Middle frontal gyrus (tissue), 1 donor: ENCODE measurements around the gene ZP3.
A peak's percentile ranks its signal among the peaks of the same experiment; 100 is the strongest.
"Not testable (repeated sequence)": the region's sequence is repeated elsewhere in the genome, so short reads cannot be mapped to it uniquely, and the experiment has no call there.

Source experiments
- DNase-seq: peaks from one replicate; pipeline ENCODE4 v3.0.0-alpha.2; 2015; ENCODE audit warnings: low spot score; ENCODE audit errors: extremely low spot score

ZP3 gene

GRCh38 chr7:76403780-76404494, 20.8 kb upstream of the ZP3 start:
- no peak for DNase-seq

GRCh38 chr7:76405738-76406137, 19.0 kb upstream of the ZP3 start:
- DNase-seq: no peak

GRCh38 chr7:76407718-76408117, 17.0 kb upstream of the ZP3 start:
- DNase-seq: no peak

GRCh38 chr7:76408121-76408560, 16.6 kb upstream of the ZP3 start:
- no peak for DNase-seq

GRCh38 chr7:76409537-76409936, 15.2 kb upstream of the ZP3 start, which contains the start of gene SSC4D:
TSS of gene SSC4D (minus strand) at chr7:76409697. CDS start at chr7:76404439, 5,258 bp downstream.
- no peak for DNase-seq

GRCh38 chr7:76411626-76412025, 13.1 kb upstream of the ZP3 start:
- DNase-seq: no peak

GRCh38 chr7:76412249-76412648, 12.5 kb upstream of the ZP3 start:
- DNase-seq: no peak

- DNase-seq: not testable (repeated sequence)
Observed at GRCh38 chr7:76417654-76418310, 7.0 kb upstream of the ZP3 start.

- DNase-seq: not testable (repeated sequence)
Observed at GRCh38 chr7:76421097-76421496, 3.7 kb upstream of the ZP3 start.

- no peak for DNase-seq
Observed at GRCh38 chr7:76423666-76424412, 911 bp upstream of the ZP3 start.

GRCh38 chr7:76425156-76425555, 406 bp downstream of the ZP3 start:
- DNase-seq: no peak

GRCh38 chr7:76425558-76425957, 808 bp downstream of the ZP3 start:
- not testable (repeated sequence) for DNase-seq

GRCh38 chr7:76426246-76426645, 1.5 kb downstream of the ZP3 start:
- no peak for DNase-seq

GRCh38 chr7:76427635-76428034, 2.9 kb downstream of the ZP3 start:
- DNase-seq: no peak

- DNase-seq: no peak
Observed at GRCh38 chr7:76428149-76428823, 3.5 kb downstream of the ZP3 start.

- DNase-seq: no peak
Observed at GRCh38 chr7:76428868-76429805, 4.4 kb downstream of the ZP3 start.

GRCh38 chr7:76430211-76430610, 5.5 kb downstream of the ZP3 start:
- DNase-seq: no peak

GRCh38 chr7:76430836-76431235, 6.1 kb downstream of the ZP3 start:
- no peak for DNase-seq

GRCh38 chr7:76437873-76438272, 13.1 kb downstream of the ZP3 start:
- DNase-seq: peak; percentile 20

GRCh38 chr7:76439120-76439888, 14.6 kb downstream of the ZP3 start:
- DNase-seq: not testable (repeated sequence)
